Measurements from ENCODE around the gene OVAAL. TPM values are rescaled to one million over a fixed set of nuclear protein-coding genes. Genes with fewer than 3 reads are reported as not detected.

Gene OVAAL
- total RNA-seq, 4 donors from 2014 or later = not detected

DNA sequence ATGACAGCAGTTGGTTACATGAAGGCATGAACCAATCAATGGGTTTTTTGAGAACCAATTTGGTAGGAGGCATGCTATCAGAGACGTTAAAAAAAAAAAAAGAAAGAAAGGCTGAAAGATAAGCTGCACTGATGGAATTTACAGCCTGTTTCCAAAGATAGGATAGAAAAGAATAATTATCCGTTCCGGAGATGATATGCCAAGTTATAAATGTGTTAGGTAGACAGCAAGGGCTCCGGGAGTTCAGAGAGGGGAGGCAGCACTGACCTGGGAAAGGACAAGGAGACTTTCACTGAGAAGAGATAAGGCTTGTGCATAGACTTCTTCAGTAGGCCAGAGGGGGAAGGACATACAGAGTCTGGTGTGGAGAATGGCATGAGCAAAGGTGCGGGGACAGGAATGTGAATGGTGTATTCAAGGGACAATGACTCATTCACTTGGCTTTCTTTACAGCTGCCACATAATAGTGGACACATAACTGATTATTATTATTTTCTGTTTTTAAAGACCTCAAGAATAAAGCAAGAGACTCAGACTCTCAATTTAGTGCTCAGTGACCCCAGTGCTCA lies 31.6 kb upstream of the OVAAL start:
- 84 to 86% methylated on average over 5 of the region's 5 CpGs for WGBS, 2 donors
- intact Hi-C loops (cut with DNase I; ENCODE audit: low total_unique reads) = no loop called here
- no peak overlapping the region for H3K4me3 ChIP-seq (ENCODE audit: low read depth, poor library complexity, severe bottlenecking)

DNA sequence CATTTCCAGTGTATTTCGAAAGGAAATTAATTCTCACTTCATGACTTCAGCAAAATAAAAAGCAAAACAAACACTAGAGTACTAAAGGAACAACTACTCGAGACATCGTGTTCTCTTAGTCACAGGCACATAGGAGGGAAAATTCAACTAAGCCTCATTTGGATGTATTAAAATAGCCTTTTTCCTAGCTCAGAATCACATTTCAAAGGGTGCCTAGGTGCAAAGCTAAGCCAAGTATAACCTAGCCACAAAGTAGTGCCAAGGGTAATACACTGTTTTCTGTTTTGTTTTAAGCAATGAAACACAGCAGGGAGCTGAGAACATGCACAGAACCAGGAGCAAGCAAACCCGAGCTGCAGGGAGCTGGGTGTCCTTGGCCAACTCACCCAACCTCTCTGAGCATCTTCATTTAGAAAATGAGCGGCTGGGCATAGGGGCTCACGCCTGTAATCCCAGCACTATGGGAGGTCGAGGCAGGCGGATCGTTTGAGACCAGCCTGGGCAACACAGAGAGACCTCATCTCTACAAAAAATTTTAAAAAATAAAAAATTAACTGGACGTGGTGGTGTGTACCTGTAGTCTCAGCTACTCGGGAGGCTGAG lies 29.8 kb upstream of the OVAAL start:
- H3K4me3 ChIP-seq (ENCODE audit: low read depth, poor library complexity, severe bottlenecking) = no peak overlapping the region
- TF ChIP-seq CTCF (IDR thresholded peaks at IDR 0.05) (no peak), POLR2A (IDR thresholded peaks at IDR 0.05) (no peak)
- no peak for DNase-seq (ENCODE audit: low spot score in 2 of 2)
- intact Hi-C loops (cut with DNase I; ENCODE audit: low total_unique reads) = no loop called here
- WGBS, 2 donors = 86 to 89% methylated on average over 11 of the region's 11 CpGs

More for the DNA sequence above, 31.6 kb upstream of the OVAAL start:
- no peak for TF ChIP-seq POLR2A (IDR thresholded peaks at IDR 0.05)
- no peak for TF ChIP-seq CTCF (IDR thresholded peaks at IDR 0.05)
- no peak for DNase-seq (ENCODE audit: low spot score in 2 of 2)

DNA sequence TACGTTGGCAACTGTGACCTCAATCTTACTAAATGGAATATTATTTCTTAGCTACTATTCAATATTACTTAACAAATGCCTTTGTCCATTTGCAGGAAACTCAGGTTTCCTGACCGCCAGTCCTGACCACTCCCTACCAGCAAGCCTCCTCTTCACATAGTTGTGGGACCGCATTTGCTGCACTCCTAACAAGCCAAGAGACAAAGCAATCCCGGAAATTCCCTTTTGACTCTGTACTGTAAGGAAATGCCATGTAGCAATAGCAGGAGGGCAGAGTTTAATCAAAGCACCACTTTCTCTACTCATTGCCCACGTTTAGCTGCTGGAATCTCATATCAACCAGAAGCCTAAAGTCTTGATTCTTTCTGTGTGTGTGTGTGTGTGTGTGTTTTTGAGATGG lies 28.3 kb upstream of the OVAAL start:
- intact Hi-C loops (cut with DNase I; ENCODE audit: low total_unique reads) = loop anchor here (10.0 kb wide), 1 partner anchor 324 kb away; no protein-coding TSS in a partner anchor

GRCh38 chr1:180532854-180533253 lies 25.9 kb upstream of the OVAAL start:
- H3K4me3 ChIP-seq (ENCODE audit: low read depth, poor library complexity, severe bottlenecking) = no peak overlapping the region
- DNase-seq (ENCODE audit: low spot score in 2 of 2) = no peak
- 87 to 91% methylated on average over 5 of the region's 5 CpGs for WGBS, 2 donors
- intact Hi-C loops (cut with DNase I; ENCODE audit: low total_unique reads) = loop anchor here (10.0 kb wide), 1 partner anchor 322 kb away; no protein-coding TSS in a partner anchor
- TF ChIP-seq POLR2A (IDR thresholded peaks at IDR 0.05) (no peak), CTCF (IDR thresholded peaks at IDR 0.05) (no peak)

More for the DNA sequence above, 28.3 kb upstream of the OVAAL start:
- no peak for DNase-seq (ENCODE audit: low spot score in 2 of 2)
- no peak overlapping the region for H3K4me3 ChIP-seq (ENCODE audit: low read depth, poor library complexity, severe bottlenecking)
- no peak for TF ChIP-seq CTCF (IDR thresholded peaks at IDR 0.05)
- no peak for TF ChIP-seq POLR2A (IDR thresholded peaks at IDR 0.05)
- WGBS, 2 donors = 35 to 48% methylated on average over 5 of the region's 5 CpGs

DNA sequence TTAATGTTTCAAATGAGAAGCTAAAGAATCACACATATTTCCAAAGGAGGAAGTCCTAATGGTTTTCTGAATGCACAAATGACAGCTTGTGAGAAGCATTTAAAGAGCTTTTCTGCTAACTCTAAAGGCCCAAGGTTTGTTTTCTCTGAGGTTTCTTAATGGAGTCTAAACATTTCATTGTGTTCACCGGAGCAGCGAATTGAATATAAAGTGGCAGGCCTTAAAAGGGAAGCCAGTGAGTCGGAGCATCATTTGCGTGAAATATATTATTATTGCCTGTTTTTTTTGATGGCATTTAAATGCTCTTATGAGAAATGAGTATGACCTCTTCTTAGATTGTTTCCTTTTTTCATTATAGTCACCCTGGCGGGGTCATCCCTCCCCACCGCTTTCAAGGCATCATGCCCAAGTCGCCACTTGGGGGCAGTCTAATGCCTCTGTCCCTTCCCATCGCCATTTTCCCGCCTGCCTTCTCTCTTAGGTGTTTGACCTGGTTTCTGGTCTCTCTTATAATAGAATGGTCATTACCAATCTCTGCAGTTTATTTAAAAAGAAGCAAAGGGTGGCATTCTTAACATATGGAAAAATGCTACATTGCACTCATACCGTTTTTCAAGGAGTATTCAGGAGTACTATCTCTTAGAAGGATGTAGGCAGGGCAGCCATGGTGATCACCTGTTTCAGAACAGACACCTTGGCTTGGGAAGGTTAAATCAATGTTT lies 25.3 kb upstream of the OVAAL start:
- no peak overlapping the region for H3K4me3 ChIP-seq (ENCODE audit: low read depth, poor library complexity, severe bottlenecking)
- WGBS, 2 donors = 54 to 64% methylated on average over 10 of the region's 10 CpGs
- intact Hi-C loops (cut with DNase I; ENCODE audit: low total_unique reads) = loop anchor here (10.0 kb wide), 1 partner anchor 321 kb away; no protein-coding TSS in a partner anchor
- TF ChIP-seq POLR2A (IDR thresholded peaks at IDR 0.05) = no peak
- peak; percentile 19 to 89 for DNase-seq (ENCODE audit: low spot score in 2 of 2)

DNA sequence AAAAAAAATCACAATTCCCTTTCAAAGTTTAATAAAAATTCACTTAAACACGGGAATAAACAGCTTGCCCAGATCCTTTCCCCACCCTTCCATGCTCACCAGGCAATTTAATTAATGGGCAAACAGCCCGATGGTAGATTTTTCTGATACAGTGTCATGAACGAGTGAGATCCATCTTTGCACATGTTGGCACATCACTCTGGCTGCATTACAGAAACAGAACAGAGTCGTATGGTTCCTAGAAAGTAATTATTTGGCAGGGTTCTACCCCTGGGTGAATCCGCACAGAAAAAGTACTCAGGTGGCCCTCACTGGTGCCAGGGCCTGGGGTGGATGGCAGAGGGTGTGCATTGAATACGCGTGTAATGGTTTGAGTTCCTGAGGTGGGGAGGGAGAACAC lies 24.6 kb upstream of the OVAAL start:
- 27 to 34% methylated on average over 7 of the region's 7 CpGs for WGBS, 2 donors
- intact Hi-C loops (cut with DNase I; ENCODE audit: low total_unique reads) = loop anchor here (10.0 kb wide), 1 partner anchor 321 kb away; no protein-coding TSS in a partner anchor

More for the DNA sequence above, 24.6 kb upstream of the OVAAL start:
- no peak overlapping the region for H3K4me3 ChIP-seq (ENCODE audit: low read depth, poor library complexity, severe bottlenecking)
- no peak for TF ChIP-seq CTCF (IDR thresholded peaks at IDR 0.05)
- TF ChIP-seq POLR2A (IDR thresholded peaks at IDR 0.05) = no peak
- DNase-seq (ENCODE audit: low spot score in 2 of 2) = no peak

Data from lower leg skin (tissue), 4 donors.